CD4-positive, alpha-beta T cell treated with Interferon alpha-2 for 1 hour (primary cell): ENCODE data around the gene LNX2.

Experiments
- DNase-seq, 2 donors: peaks; one replicate each; pipeline ENCODE4 v3.0.0-alpha.2; 2020 to 2022

The LNX2 gene

GRCh38 chr13:27605099-27605498, 15.2 kb downstream of the LNX2 start:
- DNase-seq, result no peak

DNA sequence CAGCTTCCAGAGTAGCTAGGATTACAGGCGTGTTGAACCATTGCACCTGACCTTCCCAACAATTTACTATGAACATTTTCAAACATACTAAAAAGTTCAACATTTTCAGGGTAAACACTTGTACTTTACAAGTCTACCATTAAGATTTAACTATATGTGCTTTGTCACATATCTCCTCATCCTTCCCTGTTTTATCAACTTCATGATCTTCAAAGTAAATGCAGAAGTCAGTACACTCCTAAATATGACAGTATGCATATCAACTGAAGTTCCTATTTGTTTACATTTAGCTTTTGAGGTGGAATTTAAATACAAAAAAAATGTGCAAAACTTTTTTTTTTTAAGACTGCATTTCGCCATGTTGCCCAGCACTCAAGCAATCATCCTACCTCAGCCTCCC, 18.5 kb downstream of the LNX2 start:
- DNase-seq, result no peak

GRCh38 chr13:27601208-27601607, 19.1 kb downstream of the LNX2 start:
- no peak for DNase-seq

- DNase-seq, result no peak
Observed at GRCh38 chr13:27600711-27601110, 19.6 kb downstream of the LNX2 start.

DNA sequence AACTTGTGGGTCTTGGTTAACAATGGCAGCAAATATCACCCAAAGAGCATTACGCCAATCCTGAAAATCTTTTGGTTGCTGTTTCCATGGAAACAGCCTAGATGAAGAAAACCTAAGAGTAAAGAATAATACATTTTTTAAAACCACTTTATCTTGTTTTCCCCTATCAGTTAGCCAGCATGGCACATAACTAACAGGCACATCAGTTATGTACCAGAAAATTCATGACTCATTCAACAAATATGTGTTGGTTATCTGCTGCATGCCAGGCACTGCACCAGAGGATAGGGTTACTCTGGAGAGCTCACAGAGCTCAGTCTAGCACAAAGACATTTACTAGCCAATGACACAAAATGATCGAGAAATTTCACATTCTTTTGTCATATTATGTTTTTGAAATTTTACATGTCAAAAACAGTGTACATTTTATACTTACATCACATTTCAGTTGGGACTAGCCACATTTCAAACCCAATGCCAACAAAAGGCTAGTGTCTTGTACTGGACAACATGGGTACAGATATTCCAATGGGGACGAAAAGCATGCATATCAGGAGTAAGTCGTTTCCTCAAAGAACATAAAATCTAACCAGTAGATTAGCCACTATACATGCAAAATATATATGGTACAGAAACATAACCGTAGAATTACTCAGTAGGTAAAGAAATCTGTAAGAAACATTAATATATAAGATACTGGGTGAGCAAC, 20.3 kb downstream of the LNX2 start:
- DNase-seq, result no peak

DNA sequence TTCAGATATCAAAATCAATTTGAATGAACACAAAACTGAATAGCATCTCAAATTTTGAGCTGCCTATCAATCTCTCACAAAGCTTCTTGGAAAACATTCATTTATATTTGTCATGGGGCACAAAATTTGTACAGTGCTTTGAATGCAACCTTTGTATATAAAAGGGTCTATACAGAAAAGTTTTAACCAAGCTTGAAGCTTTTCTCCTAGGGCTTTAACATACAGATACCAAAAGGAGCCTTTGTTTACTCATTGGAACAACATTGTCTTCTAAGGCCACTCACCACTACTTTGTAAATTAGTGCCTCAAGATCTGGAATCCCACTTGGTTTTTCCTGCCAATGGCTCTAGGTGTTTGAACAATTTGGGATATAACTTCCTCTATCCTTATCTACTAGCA, 21.2 kb downstream of the LNX2 start:
- DNase-seq, result no peak

DNA sequence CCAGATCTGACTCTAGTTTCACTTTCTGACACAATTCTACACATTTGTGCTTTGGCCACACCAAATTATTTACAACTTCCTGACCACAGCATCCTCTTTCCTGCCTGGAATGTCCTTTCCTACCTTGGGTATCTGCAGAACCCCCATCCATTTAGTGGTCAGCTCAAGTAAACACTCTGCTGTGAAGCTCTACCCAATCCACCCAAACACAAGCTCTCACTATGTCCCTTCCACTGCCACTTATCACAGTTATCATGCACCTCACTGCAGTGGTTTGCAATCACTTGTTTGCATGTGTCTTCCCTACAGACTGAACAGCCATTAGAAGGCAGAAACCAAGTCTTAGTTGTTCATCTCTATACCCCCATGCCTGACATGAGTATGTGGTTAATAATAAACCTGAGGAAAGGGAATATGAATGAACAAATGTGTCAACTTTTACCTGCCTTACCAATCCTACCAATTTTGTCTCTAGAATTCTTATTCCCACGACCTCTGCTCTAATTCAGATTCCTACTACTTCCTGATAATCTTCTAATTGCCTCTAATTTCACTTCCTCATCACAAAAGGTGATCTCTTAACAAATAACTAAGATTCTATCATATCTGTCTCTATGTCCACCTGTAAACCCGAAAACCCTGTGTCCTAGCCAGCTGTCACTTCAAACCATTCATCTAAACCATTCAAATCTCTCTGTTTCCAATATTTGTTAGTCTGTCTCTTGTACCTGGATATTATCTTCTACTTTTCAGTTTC, 25.1 kb downstream of the LNX2 start:
- no peak for DNase-seq

- no peak for DNase-seq
Observed at GRCh38 chr13:27593267-27593666, 27.1 kb downstream of the LNX2 start.

GRCh38 chr13:27592865-27593264, 27.5 kb downstream of the LNX2 start:
- DNase-seq, result no peak

- DNase-seq, result no peak
Observed at GRCh38 chr13:27588405-27588804, 31.9 kb downstream of the LNX2 start.

DNA sequence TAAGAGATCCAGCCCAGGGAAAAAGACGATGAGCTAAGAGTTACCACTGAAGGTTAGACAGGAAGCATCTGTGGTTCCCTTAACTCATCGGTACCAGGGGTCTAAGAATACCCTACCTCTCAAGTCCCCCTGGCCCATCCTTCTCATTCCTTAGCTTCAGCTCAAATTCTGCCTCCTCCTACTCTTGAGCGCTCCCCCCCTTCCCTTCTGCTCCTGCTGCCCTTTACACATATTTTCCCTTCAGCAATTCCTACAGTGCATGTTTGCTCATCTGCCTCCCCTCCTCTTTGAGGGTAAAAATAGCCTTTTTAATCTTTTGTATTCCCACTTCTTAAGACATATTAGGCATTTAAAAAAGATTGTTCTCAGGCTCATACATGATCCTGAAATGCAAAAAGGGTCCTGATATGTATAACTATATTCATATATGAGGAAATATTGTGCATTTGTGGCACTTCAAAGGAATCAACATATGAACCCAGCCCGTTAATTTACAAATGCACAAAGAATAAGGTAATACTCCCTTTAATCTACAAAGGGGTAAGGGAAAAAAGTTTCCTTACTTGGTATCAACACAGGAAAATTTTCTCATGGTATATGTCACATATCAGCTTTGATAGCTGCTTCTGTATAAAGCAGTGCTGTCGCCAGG, 33.1 kb downstream of the LNX2 start:
- DNase-seq, result no peak

- DNase-seq, result no peak
Observed at GRCh38 chr13:27583645-27584044, 36.7 kb downstream of the LNX2 start.

GRCh38 chr13:27578121-27579030, 42.0 kb downstream of the LNX2 start:
- no peak for DNase-seq

- DNase-seq, result no peak
Observed at GRCh38 chr13:27574661-27575060, 45.7 kb downstream of the LNX2 start.

DNA sequence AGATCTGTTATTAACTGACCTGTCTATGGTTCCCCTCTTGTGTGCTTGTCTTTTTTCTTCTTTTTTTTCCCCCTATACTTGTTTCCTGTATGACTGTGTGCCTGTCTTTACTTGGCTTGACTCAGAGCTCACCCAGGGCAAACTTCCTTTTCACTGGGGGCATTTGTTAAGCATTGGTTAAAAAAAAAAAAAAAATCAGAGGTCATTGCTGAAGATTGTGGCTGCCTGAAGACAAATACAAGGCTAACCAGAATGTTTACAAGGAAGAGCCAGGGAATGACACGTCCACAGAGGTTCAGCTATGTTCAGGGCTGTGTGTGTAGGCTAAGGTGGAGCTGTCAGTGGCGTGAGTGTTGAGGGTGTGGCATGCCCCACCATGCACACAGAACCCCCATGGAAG, 47.1 kb downstream of the LNX2 start:
- DNase-seq, result no peak

DNA sequence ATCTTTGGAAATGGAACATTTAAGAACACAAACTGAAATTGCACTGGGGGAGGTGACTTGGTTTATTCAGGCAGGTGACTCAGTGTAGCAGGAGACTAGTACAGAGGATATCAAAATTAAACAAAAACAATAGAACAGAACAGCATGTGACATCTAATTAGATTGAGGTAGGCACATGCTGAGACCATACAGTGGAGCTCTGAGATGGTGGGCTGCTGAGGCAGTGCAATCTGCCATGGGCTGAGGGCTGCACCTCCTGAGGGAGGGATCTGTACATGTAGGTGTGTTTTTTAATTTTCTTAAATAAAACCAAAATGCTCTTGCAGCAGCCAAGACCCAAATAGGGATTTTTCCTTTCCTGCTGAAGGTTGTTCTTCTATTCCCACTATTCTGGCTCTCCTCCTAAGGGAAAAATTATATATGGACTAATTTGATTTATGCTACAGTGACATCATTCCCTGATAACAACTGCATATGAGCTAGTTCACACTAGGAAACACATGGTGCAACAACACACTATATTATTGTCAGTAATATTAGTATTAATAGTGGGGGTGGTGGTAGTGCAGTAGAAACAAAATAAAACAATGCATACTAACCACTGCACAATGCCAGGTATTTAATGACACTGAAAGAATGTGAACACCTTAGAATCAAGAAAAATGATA, 48.0 kb downstream of the LNX2 start:
- DNase-seq, result no peak

DNA sequence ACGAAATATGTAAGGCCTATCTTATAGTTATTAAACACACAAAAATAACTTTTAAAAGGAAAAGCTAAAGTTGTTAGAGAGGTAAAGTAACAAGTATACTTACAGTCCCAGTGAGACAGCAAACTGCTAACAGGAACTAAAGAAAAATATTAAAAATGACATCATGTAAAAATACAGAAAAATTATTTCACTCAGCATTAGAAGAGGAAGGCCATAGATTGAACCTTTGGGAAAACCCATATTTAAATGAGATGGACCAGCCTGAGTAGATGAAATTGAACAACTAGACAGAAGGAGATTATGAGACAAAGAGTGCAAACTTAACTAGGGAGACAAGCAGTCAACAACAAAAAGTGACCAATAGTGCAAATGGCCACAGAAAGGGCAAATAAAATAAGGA, 49.4 kb downstream of the LNX2 start:
- no peak for DNase-seq

GRCh38 chr13:27569405-27569804, 50.9 kb downstream of the LNX2 start:
- DNase-seq, result no peak

DNA sequence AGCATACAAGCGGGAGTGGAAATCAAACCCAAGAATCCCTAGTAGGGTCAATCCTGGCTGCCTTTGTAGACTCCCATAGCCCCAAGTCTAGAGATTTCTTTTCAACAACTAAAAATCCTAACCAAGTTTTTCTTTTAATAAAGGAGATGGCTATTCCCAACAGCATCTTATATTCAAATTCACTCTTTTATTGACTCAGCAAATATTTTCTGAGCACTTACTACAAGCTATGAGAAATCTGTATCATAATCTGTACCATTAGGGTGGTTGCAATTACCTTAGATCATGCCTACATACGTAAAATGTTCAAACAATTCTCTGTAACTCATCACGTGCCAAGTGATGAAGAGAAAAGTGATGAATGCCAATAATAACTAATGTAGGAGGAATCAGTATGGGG, 54.5 kb downstream of the LNX2 start:
- no peak for DNase-seq

- no peak for DNase-seq
Observed at GRCh38 chr13:27562457-27562856, 57.9 kb downstream of the LNX2 start.

DNA sequence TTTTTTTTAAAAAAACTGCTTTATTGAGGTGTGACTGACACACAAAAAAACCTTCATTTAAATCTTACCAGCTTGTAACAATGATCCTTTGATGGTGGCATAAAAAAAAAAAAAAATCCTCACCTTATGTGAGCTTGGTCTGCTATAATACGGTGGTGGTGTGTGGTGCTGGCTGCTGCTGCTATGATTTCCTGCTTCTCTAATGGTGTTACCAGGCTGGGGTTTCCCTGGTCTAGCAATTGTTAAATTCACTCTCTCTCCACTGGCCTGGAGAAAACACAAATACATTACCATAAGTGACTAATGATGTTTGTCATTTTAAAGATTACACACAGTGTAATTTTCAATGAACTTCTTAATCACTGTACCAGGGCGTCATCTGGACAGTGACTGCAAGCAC, 60.6 kb downstream of the LNX2 start:
- DNase-seq, result peak; percentile 12 to 41

DNA sequence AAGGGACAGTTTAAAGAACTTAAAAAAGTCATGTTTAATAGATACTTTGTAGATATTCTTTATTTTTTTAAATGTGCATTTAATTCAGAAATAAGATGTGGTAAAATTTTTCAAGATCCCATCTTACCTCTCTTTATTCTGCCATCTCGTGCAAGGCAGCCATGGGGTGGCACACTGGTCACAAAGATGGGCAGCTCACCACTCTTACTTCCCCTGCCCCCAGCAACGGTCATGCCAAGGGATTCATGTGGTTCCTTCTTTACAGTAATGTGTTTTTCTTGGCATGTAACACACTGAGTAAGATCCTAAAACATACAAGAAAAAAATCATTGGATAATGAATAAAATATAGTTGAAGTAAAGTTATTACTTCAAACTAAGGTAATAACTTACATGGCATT, 64.2 kb downstream of the LNX2 start:
- no peak for DNase-seq

DNA sequence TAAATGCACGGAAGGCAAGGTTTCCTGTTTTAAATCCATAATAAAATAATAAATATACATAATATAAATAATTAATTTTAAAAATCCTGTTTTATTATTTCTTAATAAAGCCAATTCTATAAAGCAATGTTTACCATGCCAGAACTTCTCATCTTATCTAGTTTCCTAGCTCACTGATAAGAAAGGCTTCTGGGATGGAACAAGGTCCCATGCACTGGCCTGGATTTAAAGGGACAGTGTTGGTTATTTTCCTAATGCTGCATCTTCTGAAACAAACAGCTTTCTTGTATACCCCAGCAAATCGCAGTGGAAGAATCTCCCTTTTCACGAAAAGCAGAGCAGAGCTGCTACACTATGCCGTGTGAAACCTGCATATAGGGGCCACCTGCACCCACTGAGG, 68.8 kb downstream of the LNX2 start:
- DNase-seq, result no peak
